ENCODE results near the gene L2HGDH.

DNA sequence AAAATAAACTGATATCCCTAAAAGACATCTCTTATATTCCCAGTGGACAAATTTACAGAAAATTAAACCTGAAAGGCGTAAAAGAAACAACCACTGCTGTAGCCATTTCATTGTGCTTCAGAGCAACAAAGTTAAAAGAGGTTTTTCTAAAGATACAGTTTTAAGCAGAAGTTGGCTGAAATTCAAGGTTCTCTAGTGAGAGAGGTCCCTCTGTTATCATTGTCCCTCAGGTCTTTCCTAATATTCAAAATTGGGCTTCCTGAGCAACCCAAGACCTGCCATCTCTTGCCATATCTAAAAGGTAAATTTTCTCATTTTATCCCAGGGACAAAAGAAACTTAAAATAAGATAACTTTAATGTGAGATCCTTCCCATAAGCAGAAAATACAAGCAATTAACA is 69.9 kb downstream of the L2HGDH start:
- TF ChIP-seq, protein P1, sequence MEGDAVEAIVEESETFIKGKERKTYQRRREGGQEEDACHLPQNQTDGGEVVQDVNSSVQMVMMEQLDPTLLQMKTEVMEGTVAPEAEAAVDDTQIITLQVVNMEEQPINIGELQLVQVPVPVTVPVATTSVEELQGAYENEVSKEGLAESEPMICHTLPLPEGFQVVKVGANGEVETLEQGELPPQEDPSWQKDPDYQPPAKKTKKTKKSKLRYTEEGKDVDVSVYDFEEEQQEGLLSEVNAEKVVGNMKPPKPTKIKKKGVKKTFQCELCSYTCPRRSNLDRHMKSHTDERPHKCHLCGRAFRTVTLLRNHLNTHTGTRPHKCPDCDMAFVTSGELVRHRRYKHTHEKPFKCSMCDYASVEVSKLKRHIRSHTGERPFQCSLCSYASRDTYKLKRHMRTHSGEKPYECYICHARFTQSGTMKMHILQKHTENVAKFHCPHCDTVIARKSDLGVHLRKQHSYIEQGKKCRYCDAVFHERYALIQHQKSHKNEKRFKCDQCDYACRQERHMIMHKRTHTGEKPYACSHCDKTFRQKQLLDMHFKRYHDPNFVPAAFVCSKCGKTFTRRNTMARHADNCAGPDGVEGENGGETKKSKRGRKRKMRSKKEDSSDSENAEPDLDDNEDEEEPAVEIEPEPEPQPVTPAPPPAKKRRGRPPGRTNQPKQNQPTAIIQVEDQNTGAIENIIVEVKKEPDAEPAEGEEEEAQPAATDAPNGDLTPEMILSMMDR (IDR thresholded peaks at IDR 0.05; ENCODE audit: insufficient read depth, low read depth, low read length), result no peak
- no peak for TF ChIP-seq EZH2 (IDR thresholded peaks at IDR 0.05; ENCODE audit: insufficient read depth, low read length)
